H54 (cell line): ENCODE data around the gene MAGI2.
A peak's percentile ranks its signal among the peaks of the same experiment; 100 is the strongest.

ENCODE experiments used
- DNase-seq: peaks from one replicate; pipeline ENCODE4 v3.0.0; 2011; ENCODE audit warnings: low spot score, mixed read lengths; ENCODE audit not compliant: insufficient read length
- FAIRE-seq: peaks from 3 replicates; lab custom pipeline; 2011; peaks lifted over from hg19 to GRCh38; lab: Jason Lieb, UNC
- POLR2A ChIP-seq: IDR thresholded peaks from 2 replicates; pipeline ENCODE4 v1.6.1; 2011; ENCODE audit warnings: low read depth, mild to moderate bottlenecking, low read length

The MAGI2 gene

DNA sequence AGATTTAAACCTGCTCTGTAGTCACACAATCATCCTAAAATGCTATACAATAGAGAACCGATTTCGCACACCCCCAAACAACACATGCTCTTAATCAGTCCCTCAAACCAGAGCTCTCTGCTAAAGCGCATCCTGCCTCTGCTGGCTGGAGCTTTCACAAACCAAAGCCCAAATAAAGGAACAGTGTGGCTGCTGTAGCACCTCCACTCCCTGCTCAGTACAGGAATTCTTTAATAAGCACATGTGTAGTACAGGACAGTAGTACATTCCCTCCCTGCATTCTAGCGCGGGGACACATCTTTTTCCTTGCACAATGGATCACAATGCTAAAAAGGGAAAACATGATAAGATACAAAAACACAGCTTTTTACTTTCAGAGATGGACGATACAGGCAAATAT lies 684.6 kb downstream of the MAGI2 start:
- DNase-seq = no peak
- peak; percentile 45 for FAIRE-seq
- TF ChIP-seq POLR2A = no peak

DNA sequence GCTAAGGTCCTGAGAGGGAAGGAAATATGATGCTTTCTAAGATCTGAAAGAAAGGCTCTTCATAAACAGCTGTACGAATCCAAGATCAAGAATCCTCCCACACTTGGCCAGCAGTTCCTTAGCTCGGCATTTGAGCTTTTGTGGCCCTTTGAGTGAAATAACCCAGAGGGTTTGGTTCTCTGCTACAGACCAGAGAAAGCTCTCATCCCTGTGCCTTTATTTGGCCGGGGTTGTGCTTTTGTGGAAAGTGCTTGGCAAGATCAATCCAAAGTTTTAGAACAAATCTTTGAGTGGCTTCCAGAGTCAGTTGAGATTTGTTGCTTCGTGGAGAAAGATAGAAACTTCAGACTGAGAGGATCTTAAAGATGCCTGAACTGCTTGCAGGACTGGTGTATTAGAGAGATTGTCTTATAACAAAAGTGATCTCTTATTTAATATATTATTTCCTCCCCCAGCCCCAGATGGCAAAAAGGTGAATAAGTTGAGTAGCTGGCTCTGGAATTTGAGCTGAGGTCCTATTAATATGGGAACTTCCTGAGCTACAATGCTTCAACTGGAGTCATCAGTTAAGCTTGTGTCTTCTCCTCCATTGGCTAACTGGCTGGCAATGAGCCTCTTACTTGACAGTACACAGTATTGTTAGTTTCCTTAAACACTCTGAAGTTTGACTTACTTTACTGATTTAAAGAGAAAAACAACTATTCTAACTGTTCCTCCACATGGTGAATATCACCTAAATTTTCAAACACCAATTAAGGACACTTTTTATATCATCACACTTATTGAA lies 687.3 kb downstream of the MAGI2 start:
- no peak for TF ChIP-seq POLR2A
- FAIRE-seq (no peak), DNase-seq (no peak)

DNA sequence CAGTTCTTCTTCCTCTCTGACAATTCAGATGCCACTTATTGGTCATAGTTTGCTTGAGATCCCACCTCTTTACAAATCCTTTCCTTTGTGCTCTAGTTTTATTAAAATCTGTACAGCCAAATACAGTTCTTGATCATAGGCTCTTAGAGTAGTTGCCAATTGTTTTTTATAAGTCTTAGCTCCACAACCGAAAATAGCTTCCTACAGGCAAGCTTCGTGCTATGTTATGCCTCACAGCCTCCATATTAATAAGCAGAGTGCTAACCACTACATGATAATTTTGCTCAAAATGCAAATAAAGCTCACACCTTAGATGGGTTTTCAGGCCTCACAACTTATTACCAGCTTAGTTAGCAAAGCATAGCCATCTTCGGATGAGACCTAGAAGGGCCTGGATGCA lies 688.9 kb downstream of the MAGI2 start:
- DNase-seq = no peak
- no peak for TF ChIP-seq POLR2A
- no peak for FAIRE-seq

DNA sequence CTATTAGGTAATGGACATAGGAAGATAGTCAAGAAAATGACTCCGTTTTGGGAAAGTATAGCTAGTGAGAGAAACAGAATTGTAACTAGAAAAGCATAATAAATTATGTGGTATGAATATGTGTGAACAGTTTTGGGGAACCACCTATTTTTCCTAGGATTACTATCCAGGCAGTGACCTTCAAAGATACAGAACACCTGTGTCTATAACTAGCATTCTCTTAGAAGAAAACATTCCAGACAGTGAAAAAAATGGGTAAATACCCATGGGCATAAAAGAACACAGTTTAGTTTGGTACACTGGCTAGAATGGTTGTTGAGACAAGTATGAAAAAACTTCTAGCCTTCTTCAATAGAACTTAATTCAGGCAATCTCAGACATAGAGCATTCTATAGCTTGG lies 690.8 kb downstream of the MAGI2 start:
- DNase-seq (no peak), FAIRE-seq (no peak)
- no peak for TF ChIP-seq POLR2A

DNA sequence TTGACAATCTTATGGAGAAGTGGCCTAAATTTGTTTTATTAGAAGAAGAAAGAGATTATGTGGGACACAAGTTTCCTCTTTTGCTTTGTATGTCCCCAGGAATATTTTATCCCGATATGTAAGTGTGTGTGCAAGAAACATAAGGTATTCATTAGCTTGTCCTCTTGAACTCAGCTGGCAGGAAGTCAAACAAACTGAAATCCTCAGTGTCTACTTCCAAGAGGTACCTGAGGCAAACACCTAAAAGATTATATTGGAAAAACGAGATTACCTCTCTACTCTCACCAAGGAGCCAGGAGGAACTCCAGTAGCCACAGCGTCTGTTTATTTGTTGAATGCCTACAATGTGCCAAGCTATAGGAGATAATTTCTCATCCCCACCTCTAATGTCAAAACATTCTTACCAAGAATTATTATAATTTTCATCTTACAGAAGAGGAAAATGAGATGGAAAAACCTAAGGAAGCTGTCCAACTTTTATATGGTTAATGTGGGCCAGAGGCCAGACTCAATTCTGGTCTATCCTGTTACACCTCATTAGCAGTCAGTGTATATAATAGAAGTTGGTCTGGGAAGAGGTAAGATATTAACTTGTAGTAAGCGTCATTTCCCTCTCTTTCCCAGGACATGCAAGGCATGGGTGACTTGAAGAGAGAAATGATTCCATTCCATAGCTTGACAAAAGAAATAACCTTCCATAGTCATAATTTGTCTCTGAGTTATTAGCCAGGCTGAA lies 692.7 kb downstream of the MAGI2 start:
- no peak for DNase-seq
- TF ChIP-seq POLR2A = no peak
- no peak for FAIRE-seq

DNA sequence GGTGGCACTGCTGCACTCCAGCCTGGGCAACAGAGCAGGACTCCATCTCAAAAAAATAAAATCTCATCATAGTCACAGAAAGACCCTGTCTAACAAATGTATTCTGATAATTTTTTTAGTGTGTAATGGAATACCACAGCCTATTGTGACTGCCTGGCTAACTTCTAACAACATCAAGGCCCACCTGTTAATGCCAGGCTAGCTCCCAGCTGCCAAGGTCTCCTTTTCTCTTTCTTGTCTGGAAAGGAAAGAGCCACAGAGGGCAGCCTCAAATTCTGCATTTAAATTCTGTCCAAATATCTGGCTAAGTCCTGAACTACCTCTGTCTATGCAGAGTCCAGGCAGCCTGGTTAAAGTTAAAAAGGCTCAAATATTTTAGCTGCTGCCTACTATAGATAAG lies 700.9 kb downstream of the MAGI2 start:
- FAIRE-seq = no peak
- no peak for TF ChIP-seq POLR2A
- DNase-seq = no peak

DNA sequence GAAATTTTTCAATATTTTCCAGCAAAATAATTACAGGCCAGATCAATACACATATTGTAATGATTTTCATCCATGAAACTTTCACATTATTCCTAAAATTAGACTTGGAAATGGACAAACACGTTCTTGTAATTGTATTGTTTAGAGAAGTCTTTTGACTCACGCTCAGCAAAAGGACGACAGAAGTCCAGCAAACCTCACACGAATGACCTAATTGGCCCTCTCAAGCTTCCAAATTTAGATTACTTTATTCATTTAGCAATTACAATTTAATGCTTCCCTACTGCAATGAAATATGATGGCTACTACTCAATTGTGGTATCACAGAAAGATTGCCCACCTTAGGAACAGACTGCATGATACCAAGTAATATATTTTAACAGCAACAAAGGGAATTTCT lies 702.2 kb downstream of the MAGI2 start:
- no peak for TF ChIP-seq POLR2A

DNA sequence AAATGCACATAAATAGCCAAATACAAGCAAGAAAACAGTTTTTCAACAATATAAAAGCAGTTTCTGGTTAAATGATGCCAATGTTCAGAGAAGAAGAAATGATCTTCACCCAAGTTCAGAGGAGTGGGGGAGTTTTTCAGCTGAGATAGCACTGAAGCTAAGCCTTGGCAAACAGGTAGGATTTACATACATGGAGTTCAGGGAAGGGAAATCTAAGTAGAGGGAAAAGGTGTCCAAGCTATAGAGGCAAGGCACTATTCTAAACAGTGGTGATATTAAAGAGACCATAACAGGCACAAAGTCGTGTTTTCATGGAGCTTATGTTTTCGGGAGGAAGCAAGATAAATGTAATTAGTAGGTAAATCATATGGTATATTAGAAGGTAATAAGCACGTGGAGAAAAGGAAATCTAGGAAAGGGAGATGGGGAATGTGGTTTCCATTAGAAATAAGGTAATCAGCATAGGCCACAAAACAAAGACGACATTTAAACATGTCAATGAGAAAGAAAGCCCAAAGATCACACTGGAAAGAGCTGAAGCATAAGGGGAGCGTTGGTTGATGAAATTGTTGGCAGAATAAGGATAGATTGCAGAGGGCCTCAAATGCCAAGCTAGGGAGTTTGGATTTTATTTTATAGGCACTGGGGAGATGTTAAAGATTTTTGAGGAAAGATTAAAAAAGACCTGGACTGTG lies 704.3 kb downstream of the MAGI2 start:
- no peak for FAIRE-seq

More for the DNA sequence above, 702.2 kb downstream of the MAGI2 start:
- DNase-seq = no peak
- no peak for FAIRE-seq

DNA sequence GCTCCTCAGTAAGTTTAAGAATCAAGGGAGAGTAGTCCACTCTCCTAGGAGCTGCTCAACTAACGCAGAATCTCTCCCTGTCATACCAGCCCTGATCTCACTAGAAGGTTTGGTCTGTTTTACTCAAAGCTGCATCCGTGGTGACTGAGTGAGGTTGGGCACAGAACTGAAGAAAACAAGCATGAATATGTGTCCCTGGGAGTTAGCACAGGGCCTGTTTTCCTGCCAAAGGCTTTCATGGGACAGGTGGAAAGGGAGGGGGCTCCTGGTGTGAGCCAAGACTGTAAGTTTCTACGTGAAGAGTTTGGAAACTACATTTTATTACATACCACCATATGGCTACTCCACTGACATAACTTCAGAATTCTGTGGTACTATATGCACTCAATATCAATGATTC lies 705.9 kb downstream of the MAGI2 start:
- no peak for TF ChIP-seq POLR2A
- DNase-seq (no peak), FAIRE-seq (peak; percentile 41)

More for the DNA sequence above, 704.3 kb downstream of the MAGI2 start:
- DNase-seq = no peak
- no peak for TF ChIP-seq POLR2A

DNA sequence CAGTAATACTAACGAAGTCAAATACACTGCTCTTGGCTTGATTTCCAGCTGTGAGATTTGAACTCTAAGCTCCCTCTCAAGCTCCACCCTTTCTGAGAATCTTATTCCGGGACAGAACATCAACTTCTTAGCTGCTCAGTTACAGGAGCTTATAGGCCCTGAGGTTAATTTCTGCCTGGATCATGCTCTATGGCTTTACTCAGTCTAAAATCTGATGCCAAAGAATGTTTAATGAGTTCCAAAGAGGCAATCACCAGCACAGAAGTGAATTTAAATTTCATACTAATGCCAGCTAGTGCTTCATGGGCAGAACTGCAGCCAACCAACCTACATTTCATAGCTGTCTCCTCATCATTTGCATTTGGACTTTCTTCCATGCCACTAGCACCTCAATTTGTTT lies 707.2 kb downstream of the MAGI2 start:
- no peak for TF ChIP-seq POLR2A
- FAIRE-seq = no peak
- DNase-seq = no peak

DNA sequence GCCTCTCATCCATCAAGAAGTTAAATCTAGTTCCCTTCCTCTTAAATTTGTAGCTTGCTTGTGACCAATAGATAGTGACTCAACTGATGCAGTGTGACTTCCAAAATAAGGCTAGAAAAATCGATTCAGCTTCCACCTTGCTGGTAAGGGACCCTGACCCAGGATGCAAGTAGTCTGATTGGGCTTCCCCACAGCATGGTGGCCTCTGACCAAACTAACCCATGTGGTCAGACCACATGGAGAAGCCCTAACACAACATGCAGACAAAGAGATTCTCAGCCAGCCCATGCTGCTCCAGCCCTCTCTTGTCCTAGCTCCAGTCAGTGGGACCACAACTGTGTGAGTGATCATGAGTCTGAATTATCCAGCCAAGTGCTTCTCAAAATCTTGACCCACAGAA lies 710.8 kb downstream of the MAGI2 start:
- no peak for DNase-seq
- no peak for FAIRE-seq
- no peak for TF ChIP-seq POLR2A

DNA sequence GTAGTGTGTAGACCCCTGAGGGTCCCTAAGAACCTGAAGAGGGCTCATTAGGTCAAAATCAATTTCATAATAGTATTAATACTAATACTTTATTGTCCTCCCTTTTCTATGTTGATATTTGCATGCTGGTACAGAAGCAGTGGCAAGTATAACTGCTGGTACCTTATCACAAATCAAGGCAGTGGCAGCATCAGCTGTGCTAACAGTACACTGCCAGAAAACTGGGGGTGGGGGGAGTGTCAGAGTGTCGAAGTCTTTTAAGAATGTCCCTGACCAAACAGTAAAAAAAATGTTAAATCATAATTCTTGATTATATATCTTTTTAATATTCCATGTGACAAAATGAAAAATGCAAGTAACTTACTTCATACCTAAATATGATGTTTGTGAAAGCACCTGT lies 716.9 kb downstream of the MAGI2 start:
- no peak for TF ChIP-seq POLR2A
- FAIRE-seq = no peak
- no peak for DNase-seq

DNA sequence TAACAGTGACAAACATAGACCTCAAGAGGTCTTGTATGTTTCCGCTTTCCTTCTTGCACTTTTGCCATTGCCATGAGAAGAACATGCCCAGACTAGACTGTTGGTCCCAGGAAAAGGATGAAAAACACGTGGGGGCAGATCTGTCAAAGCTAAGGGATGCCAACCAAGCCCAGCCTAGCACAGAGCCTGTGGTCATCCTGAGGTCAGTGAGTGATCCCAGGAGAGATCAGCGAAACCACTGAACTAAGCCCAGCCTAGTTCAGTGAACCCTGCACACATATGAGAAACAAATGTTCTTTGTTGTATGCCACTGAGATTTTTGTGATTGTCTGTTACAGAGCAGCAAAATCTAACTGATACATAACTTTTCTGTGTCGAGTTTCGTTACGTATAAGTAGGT lies 718.8 kb downstream of the MAGI2 start:
- DNase-seq (no peak), FAIRE-seq (peak; percentile 60)
- TF ChIP-seq POLR2A = no peak

DNA sequence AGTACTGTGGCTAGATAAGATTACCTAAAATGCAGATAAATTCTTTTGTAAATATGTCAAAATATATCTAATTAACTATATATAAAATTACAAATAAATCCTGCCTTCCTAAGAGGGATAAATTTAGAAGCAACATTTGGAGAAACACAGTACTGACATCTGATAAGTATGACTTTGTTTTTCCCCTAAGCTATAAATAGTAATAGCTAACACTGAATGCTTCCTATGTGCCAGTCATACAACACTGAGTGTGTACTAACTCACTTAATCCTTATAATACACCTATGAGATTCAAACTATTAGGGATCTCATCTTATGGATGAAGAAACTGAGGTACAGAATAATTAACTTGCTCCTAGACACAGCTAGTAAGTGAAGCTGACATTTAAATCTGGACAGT lies 733.4 kb downstream of the MAGI2 start:
- FAIRE-seq (no peak), DNase-seq (no peak)
- TF ChIP-seq POLR2A = no peak
